Uterus (tissue), 4 donors: ENCODE data around the gene RB1. TPM values are rescaled to one million over a fixed set of nuclear protein-coding genes. Genes with fewer than 3 reads are reported as not detected.
A peak's percentile ranks its signal among the peaks of the same experiment; 100 is the strongest.

Experiments used
- DNase-seq, 2 donors: peaks; one replicate each; pipeline ENCODE4 v3.0.0-alpha.2; 2019 to 2020
- H3K27ac ChIP-seq, 2 donors: fragments of 200-600 bp; sonication (generic); 1 replicate in 1 of 2; 2 replicates in 1 of 2; pipeline ENCODE4 v1.5.1; 2016 to 2018
- H3K27me3 ChIP-seq, 2 donors: fragments of 200-600 bp; sonication (generic); one replicate each; pipeline ENCODE4 v1.5.1; 2018 to 2019; ENCODE audit warnings: control low read depth in 1 of 2
- H3K36me3 ChIP-seq, 2 donors: fragments of 200-600 bp; sonication (generic); one replicate each; pipeline ENCODE4 v1.5.1; 2019; ENCODE audit warnings: control low read depth in 1 of 2
- H3K4me1 ChIP-seq, 2 donors: fragments of 200-600 bp; sonication (generic); one replicate each; pipeline ENCODE4 v1.5.1; 2018 to 2019; ENCODE audit warnings: control low read depth in 1 of 2
- H3K4me3 ChIP-seq, 2 donors: fragments of 200-600 bp; sonication (generic); 1 replicate in 1 of 2; 2 replicates in 1 of 2; pipeline ENCODE4 v1.5.1; 2018 to 2019; ENCODE audit warnings: mild to moderate bottlenecking in 1 of 2
- H3K9me3 ChIP-seq, 2 donors: fragments of 200-600 bp; sonication (generic); one replicate each; pipeline ENCODE4 v1.5.1; 2019; ENCODE audit warnings: control low read depth in 1 of 2
- POLR2A ChIP-seq, 2 donors: fragments of 450-650 bp; IDR thresholded peaks; one replicate each; pipeline ENCODE4 v1.6.1; 2016; ENCODE audit warnings: antibody characterized with exemption in 2 of 2, mild to moderate bottlenecking in 1 of 2, moderate library complexity in 1 of 2
- intact Hi-C: fragments of 100-400 bp; cut with DNase I; formaldehyde crosslinking; loops from one replicate; pipeline ENCODE4 v1.15.1; 2023; ENCODE audit warnings: low total_unique reads
- total RNA-seq, 4 donors: library from RNA; depleted of rRNA in 3 of 4; stranded (reverse); fragments of >200 nt in 3 of 4; gene quantifications; one replicate each; pipeline versions ENCODE4 v1.1.0 to v1.2.4, GENCODE V29; 2014 to 2023
- TF ChIP-seq, protein P1 (sequence below), 4 experiments: fragments of 200-600 bp in 2 of 4; fragments of 450-650 bp in 2 of 4; sonication (generic) in 2 of 4; IDR thresholded peaks; one replicate each; pipeline ENCODE4 v1.5.1; 2016 to 2019; ENCODE audit warnings: antibody characterized with exemption in 4 of 4, mild to moderate bottlenecking in 2 of 4, moderate library complexity in 1 of 4
- donor health status: DM: yes; HTN: yes; CAD: no.

RB1 gene
- total RNA-seq, 4 donors from 2014 or later = 27.4 to 58.1 (median 33.9) TPM

- TF ChIP-seq, protein P1, sequence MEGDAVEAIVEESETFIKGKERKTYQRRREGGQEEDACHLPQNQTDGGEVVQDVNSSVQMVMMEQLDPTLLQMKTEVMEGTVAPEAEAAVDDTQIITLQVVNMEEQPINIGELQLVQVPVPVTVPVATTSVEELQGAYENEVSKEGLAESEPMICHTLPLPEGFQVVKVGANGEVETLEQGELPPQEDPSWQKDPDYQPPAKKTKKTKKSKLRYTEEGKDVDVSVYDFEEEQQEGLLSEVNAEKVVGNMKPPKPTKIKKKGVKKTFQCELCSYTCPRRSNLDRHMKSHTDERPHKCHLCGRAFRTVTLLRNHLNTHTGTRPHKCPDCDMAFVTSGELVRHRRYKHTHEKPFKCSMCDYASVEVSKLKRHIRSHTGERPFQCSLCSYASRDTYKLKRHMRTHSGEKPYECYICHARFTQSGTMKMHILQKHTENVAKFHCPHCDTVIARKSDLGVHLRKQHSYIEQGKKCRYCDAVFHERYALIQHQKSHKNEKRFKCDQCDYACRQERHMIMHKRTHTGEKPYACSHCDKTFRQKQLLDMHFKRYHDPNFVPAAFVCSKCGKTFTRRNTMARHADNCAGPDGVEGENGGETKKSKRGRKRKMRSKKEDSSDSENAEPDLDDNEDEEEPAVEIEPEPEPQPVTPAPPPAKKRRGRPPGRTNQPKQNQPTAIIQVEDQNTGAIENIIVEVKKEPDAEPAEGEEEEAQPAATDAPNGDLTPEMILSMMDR (IDR thresholded peaks at IDR 0.05) = no peak
- TF ChIP-seq POLR2A (IDR thresholded peaks at IDR 0.05) = no peak
- Histone ChIP-seq H3K9me3 (peaks cover 0 to 5% of the 10 kb centered on the region in 2 donors), H3K4me3 (no peak overlapping the region), H3K27me3 (no peaks in the 10 kb centered on the region), H3K27ac (no peak overlapping the region), H3K36me3 (no peaks in the 10 kb centered on the region), H3K4me1 (no peaks in the 10 kb centered on the region)
- DNase-seq = no peak
- intact Hi-C loops = no loop called here
Observed at GRCh38 chr13:48386816-48387215, 83.3 kb downstream of the RB1 start.

- no peak overlapping the region for H3K27ac ChIP-seq
- H3K36me3 ChIP-seq = no peaks in the 10 kb centered on the region
- no peaks in the 10 kb centered on the region for H3K4me1 ChIP-seq
- H3K9me3 ChIP-seq = peaks cover 0 to 10% of the 10 kb centered on the region in 2 donors
- intact Hi-C loops = no loop called here
- no peak for DNase-seq
- H3K27me3 ChIP-seq = no peaks in the 10 kb centered on the region
- H3K4me3 ChIP-seq = no peak overlapping the region
- TF ChIP-seq, protein P1 (IDR thresholded peaks at IDR 0.05) = no peak
- no peak for TF ChIP-seq POLR2A (IDR thresholded peaks at IDR 0.05)
Observed at GRCh38 chr13:48391257-48391656, 87.7 kb downstream of the RB1 start.

- intact Hi-C loops = no loop called here
- TF ChIP-seq POLR2A (IDR thresholded peaks at IDR 0.05) = no peak
- TF ChIP-seq, protein P1 (IDR thresholded peaks at IDR 0.05) = no peak
- peaks cover 0 to 10% of the 10 kb centered on the region in 2 donors for H3K9me3 ChIP-seq
- H3K36me3 ChIP-seq = no peaks in the 10 kb centered on the region
- H3K4me1 ChIP-seq = peaks cover 0 to 7% of the 10 kb centered on the region in 2 donors
- no peaks in the 10 kb centered on the region for H3K27me3 ChIP-seq
- H3K4me3 ChIP-seq = no peak overlapping the region
- no peak for DNase-seq
- no peak overlapping the region for H3K27ac ChIP-seq
Observed at GRCh38 chr13:48393030-48393697, 89.6 kb downstream of the RB1 start.

DNA sequence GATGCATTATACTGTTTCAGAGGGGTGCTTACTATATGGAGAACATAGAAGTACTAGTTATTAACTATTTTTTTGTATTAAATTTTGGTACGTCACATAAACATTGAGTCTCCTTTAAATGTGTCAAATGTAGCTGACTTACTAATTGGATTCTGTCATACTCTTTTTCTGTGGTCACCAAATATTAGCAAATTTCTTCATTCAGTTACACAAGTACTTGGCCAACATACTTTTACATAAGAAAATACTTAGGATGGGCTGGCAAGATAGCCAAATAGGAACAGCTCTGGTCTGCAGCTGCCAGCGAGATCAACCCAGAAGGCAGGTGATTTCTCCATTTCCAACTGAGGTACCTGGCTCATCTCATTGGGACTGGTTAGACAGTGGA lies 90.1 kb downstream of the RB1 start:
- DNase-seq = no peak
- Histone ChIP-seq H3K9me3 (peaks cover 0 to 10% of the 10 kb centered on the region in 2 donors), H3K4me3 (no peak overlapping the region), H3K4me1 (peaks cover 0 to 13% of the 10 kb centered on the region in 2 donors), H3K36me3 (no peaks in the 10 kb centered on the region), H3K27me3 (no peaks in the 10 kb centered on the region), H3K27ac (no peak overlapping the region)
- intact Hi-C loops = no loop called here
- no peak for TF ChIP-seq POLR2A (IDR thresholded peaks at IDR 0.05)
- TF ChIP-seq, protein P1 (IDR thresholded peaks at IDR 0.05) = no peak

GRCh38 chr13:48397744-48398143 lies 94.2 kb downstream of the RB1 start:
- DNase-seq = no peak
- intact Hi-C loops = no loop called here
- H3K27me3 ChIP-seq = no peaks in the 10 kb centered on the region
- no peaks in the 10 kb centered on the region for H3K36me3 ChIP-seq
- peaks cover 0 to 19% of the 10 kb centered on the region in 2 donors for H3K4me1 ChIP-seq
- TF ChIP-seq, protein P1 (IDR thresholded peaks at IDR 0.05) = no peak
- no peak for TF ChIP-seq POLR2A (IDR thresholded peaks at IDR 0.05)
- peak overlapping the region; percentile 12 to 94 for H3K27ac ChIP-seq
- H3K9me3 ChIP-seq = no peaks in the 10 kb centered on the region
- H3K4me3 ChIP-seq = no peak overlapping the region
